H1 (cell line): ENCODE results near the gene SORD. TPM values are rescaled to one million over a fixed set of nuclear protein-coding genes. Genes with fewer than 3 reads are reported as not detected.

Experiments used
- CBX5 ChIP-seq: fragments of 300-800, 300-1000 bp; sonication (generic); IDR thresholded peaks from 2 replicates; pipeline ENCODE4 v1.7.1; 2016; ENCODE audit warnings: antibody characterized with exemption, low read length, low read depth
- CHD1 ChIP-seq: IDR thresholded peaks from 2 replicates; pipeline ENCODE4 v1.6.1; 2012; ENCODE audit warnings: low read depth, low read length, improper control_type of control experiment
- EZH2 ChIP-seq: fragments of 200-600 bp; sonication (generic); IDR thresholded peaks from 2 replicates; pipeline ENCODE4 v1.7.1; 2012; ENCODE audit warnings: low read depth, mild to moderate bottlenecking, moderate library complexity, low read length, inconsistent platforms; ENCODE audit not compliant: severe bottlenecking
- JUN ChIP-seq: IDR thresholded peaks from 2 replicates; pipeline ENCODE4 v1.6.1; 2011; ENCODE audit warnings: low read depth, mild to moderate bottlenecking, improper control_type of control experiment, low read length
- KDM4A ChIP-seq: IDR thresholded peaks from one replicate; pipeline ENCODE4 v1.7.1; 2012; ENCODE audit warnings: low read depth, mild to moderate bottlenecking, moderate library complexity, low read length, inconsistent platforms; ENCODE audit not compliant: severe bottlenecking
- MAFK ChIP-seq: IDR thresholded peaks from 2 replicates; pipeline ENCODE4 v1.6.1; 2012; ENCODE audit warnings: low read depth, mild to moderate bottlenecking, improper control_type of control experiment, low read length
- POLR2A ChIP-seq, 2 experiments: IDR thresholded peaks; 1 replicate in 1 of 2; 2 replicates in 1 of 2; pipeline ENCODE4 v1.6.1; 2011; ENCODE audit warnings: low read depth in 2 of 2, low read length in 2 of 2, mild to moderate bottlenecking in 2 of 2; ENCODE audit errors: control extremely low read depth in 1 of 2
- RAD21 ChIP-seq, 2 experiments: IDR thresholded peaks in 1 of 2; conservative IDR thresholded peaks in 1 of 2; 2 replicates each; pipeline ENCODE4 v1.6.1; 2011; ENCODE audit warnings: low read depth in 2 of 2, low read length in 2 of 2, improper control_type of control experiment in 1 of 2, inconsistent platforms in 1 of 2, mild to moderate bottlenecking in 1 of 2, moderate library complexity in 1 of 2
- SAP30 ChIP-seq: fragments of 300-600 bp; sonication (generic); IDR thresholded peaks from 2 replicates; pipeline ENCODE4 v1.7.1; 2012; ENCODE audit warnings: low read length, moderate library complexity, mild to moderate bottlenecking, inconsistent platforms; ENCODE audit not compliant: insufficient read depth, insufficient replicate concordance
- SP1 ChIP-seq: IDR thresholded peaks from 2 replicates; pipeline ENCODE4 v1.6.1; 2011; ENCODE audit warnings: low read depth, low read length
- polyA plus RNA-seq, 7 experiments: library from polyadenylated mRNA; depleted of rRNA in 3 of 7; stranded (reverse) in 5 of 7; unstranded in 2 of 7; fragments of >200 nt in 5 of 7; fragments of 200-250 nt in 2 of 7; gene quantifications; 1 replicate in 5 of 7; 2 replicates in 1 of 7; 4 replicates in 1 of 7; pipeline versions ENCODE4 v1.2.1 to v1.2.3, GENCODE V29; 2011 to 2013; ENCODE audit warnings: missing spikeins in 2 of 7, mixed read lengths in 2 of 7
- total RNA-seq: library from RNA; stranded (reverse); fragmentation: NEBNext Ultra II Directional; extraction: Animal tissue kit (Norgen Biotek cat#: 25700); gene quantifications from 2 replicates; pipeline ENCODE4 v1.2.1, GENCODE V29; 2021
- TF ChIP-seq, protein P1 (sequence below): IDR thresholded peaks from 2 replicates; pipeline ENCODE4 v1.6.1; 2012; ENCODE audit warnings: inconsistent platforms

The SORD gene
- total and polyA plus RNA-seq, 2 of the 8 experiments (the other 6 are each of a cell fraction or from before 2014, with no cell fraction given) = 52.6 to 75.8 TPM

DNA sequence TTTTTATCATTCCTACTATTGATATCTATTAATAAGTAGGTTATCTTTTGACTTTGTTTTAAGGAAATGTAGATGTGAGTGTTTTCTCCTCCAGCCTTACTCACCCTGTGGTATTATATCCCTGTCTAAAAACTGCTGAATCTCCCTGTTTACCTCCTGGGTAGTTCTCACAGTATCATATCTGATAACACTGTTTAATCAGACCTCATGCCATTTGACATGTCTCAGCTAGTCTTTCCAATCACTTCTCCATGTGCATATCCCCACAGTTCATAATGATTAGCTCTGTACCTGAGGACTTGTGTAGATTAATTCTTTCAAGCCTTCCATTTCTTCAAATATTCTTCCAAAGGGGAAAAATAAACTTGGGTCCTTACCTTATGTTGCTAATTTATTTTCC lies 60.2 kb downstream of the SORD start (continued):
- TF ChIP-seq KDM4A = no peak
- TF ChIP-seq SP1 = no peak
- no peak for TF ChIP-seq EZH2
- no peak for TF ChIP-seq POLR2A (IDR thresholded peaks at IDR 0.05; ENCODE audit: control extremely low read depth in 1 of 2, low read depth in 2 of 2, low read length in 2 of 2)
- TF ChIP-seq SAP30 = no peak
- no peak for TF ChIP-seq MAFK
- TF ChIP-seq CHD1 = no peak
- no peak for TF ChIP-seq RAD21 (IDR thresholded peaks at IDR 0.05 in 1 of 2, conservative IDR thresholded peaks at IDR 0.05 in 1 of 2; ENCODE audit: low read depth in 2 of 2, low read length in 2 of 2)
- TF ChIP-seq CBX5 = no peak
- no peak for TF ChIP-seq JUN
- TF ChIP-seq, protein P1, sequence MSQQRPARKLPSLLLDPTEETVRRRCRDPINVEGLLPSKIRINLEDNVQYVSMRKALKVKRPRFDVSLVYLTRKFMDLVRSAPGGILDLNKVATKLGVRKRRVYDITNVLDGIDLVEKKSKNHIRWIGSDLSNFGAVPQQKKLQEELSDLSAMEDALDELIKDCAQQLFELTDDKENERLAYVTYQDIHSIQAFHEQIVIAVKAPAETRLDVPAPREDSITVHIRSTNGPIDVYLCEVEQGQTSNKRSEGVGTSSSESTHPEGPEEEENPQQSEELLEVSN = no peak
